Duodenal mucosa (tissue), 2 donors: ENCODE measurements around the gene MAP3K5.
"Not testable (repeated sequence)": the region's sequence is repeated elsewhere in the genome, so short reads cannot be mapped to it uniquely, and the experiment has no call there.

ENCODE experiments used
- H3K27ac ChIP-seq: one replicate; pipeline ENCODE4 v1.7.0; 2013; ENCODE audit warnings: low read depth, low read length
- H3K27me3 ChIP-seq, 2 donors: one replicate each; pipeline ENCODE4 v1.7.0; 2013; ENCODE audit warnings: low read length in 2 of 2, control low read depth in 1 of 2; ENCODE audit not compliant: insufficient read depth in 2 of 2, control insufficient read depth in 1 of 2
- H3K36me3 ChIP-seq, 2 donors: one replicate each; pipeline ENCODE4 v1.7.0; 2013; ENCODE audit warnings: low read length in 2 of 2, control low read depth in 1 of 2; ENCODE audit not compliant: insufficient read depth in 2 of 2, control insufficient read depth in 1 of 2
- H3K4me1 ChIP-seq, 2 donors: one replicate each; pipeline ENCODE4 v1.7.0; 2013; ENCODE audit warnings: low read length in 2 of 2, control low read depth in 1 of 2; ENCODE audit not compliant: insufficient read depth in 2 of 2, control insufficient read depth in 1 of 2
- H3K4me3 ChIP-seq, 2 donors: one replicate each; pipeline ENCODE4 v1.7.0; 2013; ENCODE audit warnings: low read length in 2 of 2, low read depth in 1 of 2
- H3K9ac ChIP-seq, 2 donors: one replicate each; pipeline ENCODE4 v1.7.0; 2013; ENCODE audit warnings: low read length in 2 of 2, low read depth in 1 of 2
- H3K9me3 ChIP-seq, 2 donors: one replicate each; pipeline ENCODE4 v1.7.0; 2013; ENCODE audit warnings: low read length in 2 of 2, control low read depth in 1 of 2; ENCODE audit not compliant: control insufficient read depth in 1 of 2

The MAP3K5 gene

DNA sequence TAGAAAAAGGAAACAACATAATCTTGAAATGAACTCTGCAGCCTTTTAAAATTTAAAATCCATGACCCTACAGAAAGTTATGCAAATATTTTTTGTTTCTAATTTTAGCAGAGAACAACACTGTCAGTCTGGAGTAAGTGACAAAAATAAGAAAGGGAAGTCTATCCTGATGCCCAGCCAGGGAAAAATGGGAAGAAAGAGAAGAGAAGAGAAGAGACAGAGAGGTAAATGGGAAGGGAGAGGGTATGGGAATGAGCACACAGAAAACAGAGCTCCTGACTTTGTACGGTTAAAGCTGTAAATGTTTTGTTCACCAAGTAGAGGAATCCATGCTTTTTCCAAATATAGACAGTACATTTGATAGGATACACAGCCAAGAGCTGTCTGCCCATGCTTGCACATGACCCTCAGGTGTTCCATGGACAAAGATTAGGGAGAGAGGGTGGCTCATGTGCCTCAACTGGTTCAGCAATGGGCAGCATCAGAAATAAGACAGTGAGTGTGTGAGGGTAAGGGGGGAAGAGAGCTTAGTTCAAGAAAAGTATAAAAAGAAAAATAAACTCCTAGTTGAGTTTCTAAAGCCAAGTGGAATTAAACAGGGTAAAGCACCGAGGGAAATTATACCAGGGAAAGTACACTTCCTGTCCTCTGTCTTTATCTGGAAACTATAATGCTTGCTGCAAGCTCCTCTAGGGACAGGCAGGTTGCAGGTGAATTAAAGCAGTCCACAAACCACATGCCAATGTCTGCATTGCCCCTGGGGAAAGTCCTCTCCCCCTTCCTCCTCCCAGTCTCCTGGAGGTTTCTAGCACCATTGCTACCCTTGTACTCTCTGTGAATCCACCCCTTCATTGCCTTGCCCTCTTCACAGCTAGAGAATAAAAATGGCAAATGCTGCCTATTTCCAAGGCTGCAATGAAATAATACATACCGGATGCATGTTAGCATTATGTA, 30.0 kb downstream of the MAP3K5 start:
- Histone ChIP-seq H3K9ac (peak overlapping the region in 1 of 2 donors; percentile 32), H3K36me3 (no peaks in the 10 kb centered on the region), H3K9me3 (no peaks in the 10 kb centered on the region), H3K4me3 (peak overlapping the region; percentile 21 to 43), H3K27ac (peak overlapping the region; percentile 7), H3K4me1 (peaks cover 53 to 59% of the 10 kb centered on the region in 2 donors), H3K27me3 (no peaks in the 10 kb centered on the region)

DNA sequence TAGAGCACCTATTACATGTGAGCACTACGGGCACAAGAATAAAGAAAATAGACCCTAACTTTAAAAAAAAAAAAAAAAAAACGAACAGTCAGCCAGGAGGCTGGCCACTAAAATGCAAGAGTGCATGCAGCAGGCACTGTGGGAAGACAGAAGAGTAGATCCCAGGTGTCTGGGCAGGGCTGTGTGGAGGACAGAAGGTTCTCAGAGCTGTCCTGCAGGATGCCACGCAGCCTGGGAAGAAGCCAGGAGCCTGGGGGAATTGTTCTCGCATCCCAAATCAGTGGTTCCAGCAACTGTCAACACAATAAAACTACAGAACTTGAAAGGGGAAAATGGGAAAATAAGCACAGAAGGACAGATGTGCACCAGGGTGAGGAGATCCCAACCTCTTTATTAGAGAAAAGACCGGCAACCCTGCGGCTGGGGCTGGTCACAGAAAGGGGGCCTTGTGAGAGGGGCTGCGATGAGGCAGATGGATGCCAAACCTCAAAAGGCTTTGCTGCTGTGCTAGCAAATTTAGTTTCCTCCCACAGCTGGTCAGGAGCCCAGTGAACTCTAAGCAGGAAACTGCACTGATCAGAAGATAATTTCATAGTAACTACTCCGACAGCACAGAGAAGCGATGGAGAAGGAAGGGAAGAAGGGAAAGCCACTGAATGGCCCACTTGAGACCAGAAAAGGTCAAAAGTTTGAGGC, 30.9 kb downstream of the MAP3K5 start:
- Histone ChIP-seq H3K4me3 (peak overlapping the region in 1 of 2 donors; percentile 45), H3K4me1 (peaks cover 49 to 56% of the 10 kb centered on the region in 2 donors), H3K9me3 (no peaks in the 10 kb centered on the region), H3K27me3 (no peaks in the 10 kb centered on the region), H3K36me3 (no peaks in the 10 kb centered on the region), H3K27ac (no peak overlapping the region), H3K9ac (peak overlapping the region in 1 of 2 donors; percentile 32)

GRCh38 chr6:136760781-136761180, 31.5 kb downstream of the MAP3K5 start:
- not testable (repeated sequence) for H3K36me3 ChIP-seq, H3K27ac ChIP-seq, H3K9me3 ChIP-seq, H3K4me3 ChIP-seq, H3K27me3 ChIP-seq, H3K9ac ChIP-seq
- peaks cover 44 to 50% of the 10 kb centered on the region in 2 donors for H3K4me1 ChIP-seq

- H3K9me3 ChIP-seq: no peaks in the 10 kb centered on the region
- no peak overlapping the region for H3K4me3 ChIP-seq
- H3K27me3 ChIP-seq: no peaks in the 10 kb centered on the region
- peaks cover 25 to 33% of the 10 kb centered on the region in 2 donors for H3K4me1 ChIP-seq
- no peaks in the 10 kb centered on the region for H3K36me3 ChIP-seq
- no peak overlapping the region for H3K9ac ChIP-seq
- H3K27ac ChIP-seq: no peak overlapping the region
Observed at GRCh38 chr6:136757150-136757549, 35.1 kb downstream of the MAP3K5 start.

GRCh38 chr6:136754820-136755219, 37.5 kb downstream of the MAP3K5 start:
- Histone ChIP-seq H3K9me3 (no peaks in the 10 kb centered on the region), H3K4me1 (peaks cover 30 to 33% of the 10 kb centered on the region in 2 donors), H3K36me3 (no peaks in the 10 kb centered on the region), H3K27me3 (no peaks in the 10 kb centered on the region), H3K9ac (no peak overlapping the region), H3K4me3 (no peak overlapping the region), H3K27ac (no peak overlapping the region)

DNA sequence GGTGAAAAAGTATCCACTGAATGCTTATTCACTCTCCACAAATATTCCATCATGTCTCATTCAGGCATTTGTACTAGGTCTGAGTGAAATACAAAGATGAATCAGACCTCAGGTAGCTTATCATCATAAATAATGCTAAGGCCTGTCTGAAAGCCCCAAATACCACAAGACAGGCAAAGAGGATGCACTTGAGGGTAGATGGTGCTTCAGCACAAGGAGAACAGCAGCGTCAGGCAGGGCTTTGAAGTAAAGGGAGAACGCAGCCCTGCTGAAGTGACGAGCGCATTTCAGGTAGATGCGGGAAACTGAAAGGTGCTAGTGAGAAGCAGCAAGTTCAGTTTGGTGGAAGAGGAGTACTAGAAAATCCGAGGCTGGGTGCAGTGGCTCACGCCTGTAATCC, 38.7 kb downstream of the MAP3K5 start:
- H3K4me1 ChIP-seq: peaks cover 30 to 33% of the 10 kb centered on the region in 2 donors
- H3K9me3 ChIP-seq: no peaks in the 10 kb centered on the region
- H3K4me3 ChIP-seq: no peak overlapping the region
- H3K27me3 ChIP-seq: no peaks in the 10 kb centered on the region
- no peak overlapping the region for H3K27ac ChIP-seq
- no peak overlapping the region for H3K9ac ChIP-seq
- no peaks in the 10 kb centered on the region for H3K36me3 ChIP-seq

DNA sequence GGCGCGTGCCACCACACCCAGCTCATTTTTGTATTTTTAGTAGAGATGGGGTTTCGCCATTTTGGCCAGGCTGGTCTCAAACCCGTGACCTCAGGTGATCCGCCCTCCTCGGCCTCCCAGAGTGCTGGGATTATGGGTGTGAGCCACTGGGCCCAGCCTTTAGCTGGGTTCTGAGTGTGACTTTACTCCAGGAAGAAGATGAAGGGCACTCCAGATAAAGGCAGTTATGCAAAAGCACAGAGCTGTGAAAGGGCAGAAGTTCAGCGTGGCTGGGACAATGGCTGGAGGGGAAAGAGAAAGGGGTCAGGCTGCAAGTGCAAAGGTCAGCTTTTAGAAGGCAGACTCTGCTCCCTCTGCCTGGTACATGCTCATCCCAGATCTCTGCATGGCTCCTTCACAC, 39.7 kb downstream of the MAP3K5 start:
- H3K36me3 ChIP-seq: no peaks in the 10 kb centered on the region
- H3K9ac ChIP-seq: no peak overlapping the region
- H3K4me1 ChIP-seq: peaks cover 30 to 33% of the 10 kb centered on the region in 2 donors
- H3K27ac ChIP-seq: no peak overlapping the region
- no peaks in the 10 kb centered on the region for H3K9me3 ChIP-seq
- H3K4me3 ChIP-seq: no peak overlapping the region
- H3K27me3 ChIP-seq: no peaks in the 10 kb centered on the region

DNA sequence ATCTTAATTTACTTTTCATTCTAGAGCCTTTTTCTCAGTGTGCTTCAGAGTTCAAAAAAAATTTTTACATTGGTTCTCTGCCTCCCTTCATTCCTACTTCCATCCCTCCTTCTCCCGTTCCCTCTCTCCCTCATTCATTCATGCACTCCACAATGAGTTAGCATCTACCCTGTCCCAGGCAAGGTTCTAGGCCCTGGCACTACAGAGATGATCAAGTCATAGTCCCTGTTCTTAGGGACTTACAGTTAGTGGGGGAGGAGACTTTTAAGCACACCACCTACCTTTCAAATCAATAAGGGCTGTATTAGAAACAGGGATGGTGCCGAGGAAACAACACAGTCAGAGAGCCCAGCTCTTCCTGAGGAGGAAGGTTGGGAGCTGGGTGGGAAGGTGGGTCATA, 40.3 kb downstream of the MAP3K5 start:
- Histone ChIP-seq H3K4me1 (peaks cover 28 to 33% of the 10 kb centered on the region in 2 donors), H3K4me3 (peak overlapping the region in 1 of 2 donors; percentile 24), H3K9me3 (no peaks in the 10 kb centered on the region), H3K27me3 (no peaks in the 10 kb centered on the region), H3K27ac (peak overlapping the region; percentile 54), H3K36me3 (no peaks in the 10 kb centered on the region), H3K9ac (peak overlapping the region in 1 of 2 donors; percentile 21)

DNA sequence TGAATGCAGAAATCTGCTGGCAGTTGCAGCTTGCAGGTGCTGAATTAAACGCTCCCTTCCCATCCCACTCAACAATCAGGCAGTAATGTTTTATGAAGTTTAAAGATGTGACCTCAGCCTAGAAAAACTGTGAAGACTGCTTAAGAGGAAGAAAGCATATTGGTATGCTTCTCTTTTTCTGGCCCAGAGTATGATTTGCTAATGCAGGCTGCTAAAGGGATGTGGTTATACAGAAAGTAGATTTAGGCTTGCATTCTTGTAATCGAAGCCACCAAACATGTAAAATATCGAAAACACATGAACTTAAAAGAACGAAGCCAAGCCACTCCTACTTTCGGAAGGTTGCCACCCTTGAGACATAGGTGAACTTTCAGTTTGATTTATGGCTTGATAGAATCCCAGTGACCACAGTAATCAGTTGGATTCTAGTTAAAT, 40.7 kb downstream of the MAP3K5 start:
- Histone ChIP-seq H3K36me3 (no peaks in the 10 kb centered on the region), H3K9me3 (no peaks in the 10 kb centered on the region), H3K4me3 (peak overlapping the region; percentile 20 to 37), H3K27me3 (no peaks in the 10 kb centered on the region), H3K27ac (no peak overlapping the region), H3K4me1 (peaks cover 24 to 33% of the 10 kb centered on the region in 2 donors), H3K9ac (peak overlapping the region in 1 of 2 donors; percentile 21)
